ENCODE results near the gene CKAP2L. TPM values are rescaled to one million over a fixed set of nuclear protein-coding genes. Genes with fewer than 3 reads are reported as not detected.

The CKAP2L gene
- total and polyA plus RNA-seq, 10 of the 15 experiments (the other 5 are each of a cell fraction or from before 2014, with no cell fraction given): 10.5 to 37.4 (median 20.2) TPM

DNA sequence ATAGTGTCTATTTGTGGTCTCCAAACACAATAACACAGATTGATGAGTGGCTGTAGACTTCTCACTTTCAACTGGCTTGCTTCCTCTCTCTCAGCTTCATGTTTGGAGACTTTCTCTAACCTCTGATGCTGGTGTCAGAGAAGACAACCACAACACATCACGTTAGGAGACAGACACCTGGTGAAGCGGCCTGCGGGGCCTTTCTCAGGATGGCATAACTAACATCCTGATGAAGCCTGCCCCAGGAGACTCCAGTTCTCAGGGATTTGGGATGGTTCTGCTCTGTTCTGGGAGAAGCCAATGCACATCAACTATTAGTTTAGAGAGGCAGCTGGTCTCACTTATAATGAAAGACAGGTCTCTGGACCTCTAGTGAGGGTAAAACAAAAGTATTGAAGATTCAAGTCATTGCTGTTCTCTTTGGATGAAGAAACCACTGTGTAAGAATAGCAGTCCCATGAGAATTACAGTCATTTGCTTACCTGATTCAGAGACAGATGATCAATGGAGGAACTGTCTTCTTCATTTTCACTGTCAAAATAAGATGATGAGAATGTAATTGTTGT is 17.9 kb upstream of the CKAP2L start (continued):
- TF ChIP-seq, protein P1, sequence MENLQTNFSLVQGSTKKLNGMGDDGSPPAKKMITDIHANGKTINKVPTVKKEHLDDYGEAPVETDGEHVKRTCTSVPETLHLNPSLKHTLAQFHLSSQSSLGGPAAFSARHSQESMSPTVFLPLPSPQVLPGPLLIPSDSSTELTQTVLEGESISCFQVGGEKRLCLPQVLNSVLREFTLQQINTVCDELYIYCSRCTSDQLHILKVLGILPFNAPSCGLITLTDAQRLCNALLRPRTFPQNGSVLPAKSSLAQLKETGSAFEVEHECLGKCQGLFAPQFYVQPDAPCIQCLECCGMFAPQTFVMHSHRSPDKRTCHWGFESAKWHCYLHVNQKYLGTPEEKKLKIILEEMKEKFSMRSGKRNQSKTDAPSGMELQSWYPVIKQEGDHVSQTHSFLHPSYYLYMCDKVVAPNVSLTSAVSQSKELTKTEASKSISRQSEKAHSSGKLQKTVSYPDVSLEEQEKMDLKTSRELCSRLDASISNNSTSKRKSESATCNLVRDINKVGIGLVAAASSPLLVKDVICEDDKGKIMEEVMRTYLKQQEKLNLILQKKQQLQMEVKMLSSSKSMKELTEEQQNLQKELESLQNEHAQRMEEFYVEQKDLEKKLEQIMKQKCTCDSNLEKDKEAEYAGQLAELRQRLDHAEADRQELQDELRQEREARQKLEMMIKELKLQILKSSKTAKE (IDR thresholded peaks at IDR 0.05; ENCODE audit: low read depth, poor library complexity, severe bottlenecking): peak; percentile 69
- TF ChIP-seq CHD4 (IDR thresholded peaks at IDR 0.05) (no peak), TCF3 (IDR thresholded peaks at IDR 0.05; ENCODE audit: borderline replicate concordance, insufficient read depth, low read depth, low read length) (0 out of 2 replicates have a peak, but pooled peaks have one; percentile 5), PML (IDR thresholded peaks at IDR 0.05; ENCODE audit: low read length) (peak; percentile 31; the same call in 1 of the 2 replicates), ETV6 (conservative IDR thresholded peaks at IDR 0.05 in 1 of 2, IDR thresholded peaks at IDR 0.05 in 1 of 2; ENCODE audit: borderline replicate concordance in 1 of 2, low read depth in 1 of 2) (no peak), ZNF207 (IDR thresholded peaks at IDR 0.05; ENCODE audit: borderline replicate concordance) (no peak), ZNF217 (IDR thresholded peaks at IDR 0.05) (no peak), SRF (IDR thresholded peaks at IDR 0.05; ENCODE audit: low read depth in 2 of 2, low read length in 2 of 2) (no peak), EZH2 (IDR thresholded peaks at IDR 0.05; ENCODE audit: borderline replicate concordance, control insufficient read depth, low read depth, low read length) (no peak), JUNB (IDR thresholded peaks at IDR 0.05) (peak; percentile 64), NR2F1 (conservative IDR thresholded peaks at IDR 0.05) (peak; percentile 32; the same call in 1 of the 2 replicates), HDGF (IDR thresholded peaks at IDR 0.05) (no peak), KAT2A (conservative IDR thresholded peaks at IDR 0.05; ENCODE audit: control insufficient read depth, low read depth, low read length) (no peak)
- TF ChIP-seq, protein P2, sequence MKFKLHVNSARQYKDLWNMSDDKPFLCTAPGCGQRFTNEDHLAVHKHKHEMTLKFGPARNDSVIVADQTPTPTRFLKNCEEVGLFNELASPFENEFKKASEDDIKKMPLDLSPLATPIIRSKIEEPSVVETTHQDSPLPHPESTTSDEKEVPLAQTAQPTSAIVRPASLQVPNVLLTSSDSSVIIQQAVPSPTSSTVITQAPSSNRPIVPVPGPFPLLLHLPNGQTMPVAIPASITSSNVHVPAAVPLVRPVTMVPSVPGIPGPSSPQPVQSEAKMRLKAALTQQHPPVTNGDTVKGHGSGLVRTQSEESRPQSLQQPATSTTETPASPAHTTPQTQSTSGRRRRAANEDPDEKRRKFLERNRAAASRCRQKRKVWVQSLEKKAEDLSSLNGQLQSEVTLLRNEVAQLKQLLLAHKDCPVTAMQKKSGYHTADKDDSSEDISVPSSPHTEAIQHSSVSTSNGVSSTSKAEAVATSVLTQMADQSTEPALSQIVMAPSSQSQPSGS (IDR thresholded peaks at IDR 0.05; ENCODE audit: low read length): peak; percentile 58
- TF ChIP-seq, protein P3, sequence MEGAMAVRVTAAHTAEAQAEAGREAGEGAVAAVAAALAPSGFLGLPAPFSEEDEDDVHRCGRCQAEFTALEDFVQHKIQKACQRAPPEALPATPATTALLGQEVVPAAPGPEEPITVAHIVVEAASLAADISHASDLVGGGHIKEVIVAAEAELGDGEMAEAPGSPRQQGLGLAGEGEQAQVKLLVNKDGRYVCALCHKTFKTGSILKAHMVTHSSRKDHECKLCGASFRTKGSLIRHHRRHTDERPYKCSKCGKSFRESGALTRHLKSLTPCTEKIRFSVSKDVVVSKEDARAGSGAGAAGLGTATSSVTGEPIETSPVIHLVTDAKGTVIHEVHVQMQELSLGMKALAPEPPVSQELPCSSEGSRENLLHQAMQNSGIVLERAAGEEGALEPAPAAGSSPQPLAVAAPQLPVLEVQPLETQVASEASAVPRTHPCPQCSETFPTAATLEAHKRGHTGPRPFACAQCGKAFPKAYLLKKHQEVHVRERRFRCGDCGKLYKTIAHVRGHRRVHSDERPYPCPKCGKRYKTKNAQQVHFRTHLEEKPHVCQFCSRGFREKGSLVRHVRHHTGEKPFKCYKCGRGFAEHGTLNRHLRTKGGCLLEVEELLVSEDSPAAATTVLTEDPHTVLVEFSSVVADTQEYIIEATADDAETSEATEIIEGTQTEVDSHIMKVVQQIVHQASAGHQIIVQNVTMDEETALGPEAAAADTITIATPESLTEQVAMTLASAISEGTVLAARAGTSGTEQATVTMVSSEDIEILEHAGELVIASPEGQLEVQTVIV (IDR thresholded peaks at IDR 0.05; ENCODE audit: borderline replicate concordance, partially characterized antibody): no peak
- TF ChIP-seq, protein P4, sequence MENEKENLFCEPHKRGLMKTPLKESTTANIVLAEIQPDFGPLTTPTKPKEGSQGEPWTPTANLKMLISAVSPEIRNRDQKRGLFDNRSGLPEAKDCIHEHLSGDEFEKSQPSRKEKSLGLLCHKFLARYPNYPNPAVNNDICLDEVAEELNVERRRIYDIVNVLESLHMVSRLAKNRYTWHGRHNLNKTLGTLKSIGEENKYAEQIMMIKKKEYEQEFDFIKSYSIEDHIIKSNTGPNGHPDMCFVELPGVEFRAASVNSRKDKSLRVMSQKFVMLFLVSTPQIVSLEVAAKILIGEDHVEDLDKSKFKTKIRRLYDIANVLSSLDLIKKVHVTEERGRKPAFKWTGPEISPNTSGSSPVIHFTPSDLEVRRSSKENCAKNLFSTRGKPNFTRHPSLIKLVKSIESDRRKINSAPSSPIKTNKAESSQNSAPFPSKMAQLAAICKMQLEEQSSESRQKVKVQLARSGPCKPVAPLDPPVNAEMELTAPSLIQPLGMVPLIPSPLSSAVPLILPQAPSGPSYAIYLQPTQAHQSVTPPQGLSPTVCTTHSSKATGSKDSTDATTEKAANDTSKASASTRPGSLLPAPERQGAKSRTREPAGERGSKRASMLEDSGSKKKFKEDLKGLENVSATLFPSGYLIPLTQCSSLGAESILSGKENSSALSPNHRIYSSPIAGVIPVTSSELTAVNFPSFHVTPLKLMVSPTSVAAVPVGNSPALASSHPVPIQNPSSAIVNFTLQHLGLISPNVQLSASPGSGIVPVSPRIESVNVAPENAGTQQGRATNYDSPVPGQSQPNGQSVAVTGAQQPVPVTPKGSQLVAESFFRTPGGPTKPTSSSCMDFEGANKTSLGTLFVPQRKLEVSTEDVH (IDR thresholded peaks at IDR 0.05; ENCODE audit: low read depth, partially characterized antibody): no peak
- TF ChIP-seq, protein P5, sequence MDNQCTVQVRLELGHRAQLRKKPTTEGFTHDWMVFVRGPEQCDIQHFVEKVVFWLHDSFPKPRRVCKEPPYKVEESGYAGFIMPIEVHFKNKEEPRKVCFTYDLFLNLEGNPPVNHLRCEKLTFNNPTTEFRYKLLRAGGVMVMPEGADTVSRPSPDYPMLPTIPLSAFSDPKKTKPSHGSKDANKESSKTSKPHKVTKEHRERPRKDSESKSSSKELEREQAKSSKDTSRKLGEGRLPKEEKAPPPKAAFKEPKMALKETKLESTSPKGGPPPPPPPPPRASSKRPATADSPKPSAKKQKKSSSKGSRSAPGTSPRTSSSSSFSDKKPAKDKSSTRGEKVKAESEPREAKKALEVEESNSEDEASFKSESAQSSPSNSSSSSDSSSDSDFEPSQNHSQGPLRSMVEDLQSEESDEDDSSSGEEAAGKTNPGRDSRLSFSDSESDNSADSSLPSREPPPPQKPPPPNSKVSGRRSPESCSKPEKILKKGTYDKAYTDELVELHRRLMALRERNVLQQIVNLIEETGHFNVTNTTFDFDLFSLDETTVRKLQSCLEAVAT (IDR thresholded peaks at IDR 0.05): no peak
- TF ChIP-seq, protein P6, sequence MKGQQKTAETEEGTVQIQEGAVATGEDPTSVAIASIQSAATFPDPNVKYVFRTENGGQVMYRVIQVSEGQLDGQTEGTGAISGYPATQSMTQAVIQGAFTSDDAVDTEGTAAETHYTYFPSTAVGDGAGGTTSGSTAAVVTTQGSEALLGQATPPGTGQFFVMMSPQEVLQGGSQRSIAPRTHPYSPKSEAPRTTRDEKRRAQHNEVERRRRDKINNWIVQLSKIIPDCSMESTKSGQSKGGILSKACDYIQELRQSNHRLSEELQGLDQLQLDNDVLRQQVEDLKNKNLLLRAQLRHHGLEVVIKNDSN (IDR thresholded peaks at IDR 0.05; ENCODE audit: borderline replicate concordance, extremely low read length, insufficient read depth, low read depth, low read length): no peak
